Measurements from ENCODE around the gene SENP1.

GRCh38 chr12:48119078-48119833, 13.4 kb upstream of the SENP1 start, which contains the start of gene PFKM:
- TF ChIP-seq EZH2 (IDR thresholded peaks at IDR 0.05) (no peak), POLR2AphosphoS5 (IDR thresholded peaks at IDR 0.05; ENCODE audit: borderline replicate concordance, low read depth, low read length) (peak; percentile 86), FOXP2 (optimal IDR thresholded peaks at IDR 0.05; ENCODE audit: control extremely low read depth, extremely low read length, insufficient read depth) (no peak)

All from SK-N-MC (cell line).